ENCODE results near the gene GPBP1L1. TPM values are rescaled to one million over a fixed set of nuclear protein-coding genes. Genes with fewer than 3 reads are reported as not detected.

GPBP1L1 gene
- polyA plus RNA-seq, 1 donor (not counting 4 experiments of a cell fraction or from before 2014, with no cell fraction given) = 64.1 TPM

GRCh38 chr1:45674478-45674877 lies 11.9 kb downstream of the GPBP1L1 start:
- Histone ChIP-seq H3K27ac (ENCODE audit: control insufficient read depth, insufficient read depth, low read length) (peak overlapping the region; percentile 5), H4K20me1 (ENCODE audit: control insufficient read depth, extremely low read depth, insufficient read depth, low read length) (peaks cover 20% of the 10 kb centered on the region), H3K9me1 (ENCODE audit: control insufficient read depth, extremely low read depth, insufficient read depth, low read length) (peaks cover 2% of the 10 kb centered on the region), H3K27me3 (ENCODE audit: control insufficient read depth, extremely low read depth, insufficient read depth, low read length) (no peaks in the 10 kb centered on the region), H3K4me2 (ENCODE audit: control insufficient read depth, extremely low read depth, insufficient read depth, low read depth, low read length) (no peak overlapping the region), H2AFZ (ENCODE audit: control insufficient read depth, low read length) (no peak overlapping the region), H3K4me1 (ENCODE audit: control insufficient read depth, extremely low read depth, insufficient read depth, low read length) (peaks cover 9% of the 10 kb centered on the region), H3K4me3 (ENCODE audit: control insufficient read depth in 2 of 3, extremely low read depth in 1 of 3, insufficient read depth in 2 of 3, low read depth in 1 of 3, low read length in 3 of 3) (no peak overlapping the region), H3K9ac (ENCODE audit: control insufficient read depth, extremely low read depth, insufficient read depth, low read length) (no peak overlapping the region), H3K79me2 (ENCODE audit: control insufficient read depth, insufficient read depth, low read length) (peaks cover 95% of the 10 kb centered on the region), H3K36me3 (ENCODE audit: control insufficient read depth in 2 of 2, extremely low read depth in 1 of 2, insufficient read depth in 2 of 2, low read length in 2 of 2) (peaks cover 0 to 4% of the 10 kb centered on the region in 2 experiments), H3K9me3 (ENCODE audit: control insufficient read depth, low read depth, low read length) (no peaks in the 10 kb centered on the region)
- DNase-seq (ENCODE audit: low read depth, low spot score) (no peak), FAIRE-seq (no peak)
- TF ChIP-seq CTCF (optimal IDR thresholded peaks at IDR 0.05 in 1 of 3, IDR thresholded peaks at IDR 0.05 in 1 of 3, conservative IDR thresholded peaks at IDR 0.05 in 1 of 3; ENCODE audit: extremely low read depth in 1 of 3, insufficient read depth in 2 of 3, low read length in 3 of 3) (no peak), EZH2 (IDR thresholded peaks at IDR 0.05; ENCODE audit: low read length) (no peak)
- dilution Hi-C loops (cut with MboI; ENCODE audit: extremely low pct_ligation_motif_present, low sequenced_read_pairs) = no loop called here

- H3K9me1 ChIP-seq (ENCODE audit: control insufficient read depth, extremely low read depth, insufficient read depth, low read length) = no peaks in the 10 kb centered on the region
- H3K79me2 ChIP-seq (ENCODE audit: control insufficient read depth, insufficient read depth, low read length) = peaks cover 95% of the 10 kb centered on the region
- peaks cover 0 to 4% of the 10 kb centered on the region in 2 experiments for H3K36me3 ChIP-seq (ENCODE audit: control insufficient read depth in 2 of 2, extremely low read depth in 1 of 2, insufficient read depth in 2 of 2, low read length in 2 of 2)
- H3K27me3 ChIP-seq (ENCODE audit: control insufficient read depth, extremely low read depth, insufficient read depth, low read length) = no peaks in the 10 kb centered on the region
- no peak overlapping the region for H3K27ac ChIP-seq (ENCODE audit: control insufficient read depth, insufficient read depth, low read length)
- no peak overlapping the region for H3K9ac ChIP-seq (ENCODE audit: control insufficient read depth, extremely low read depth, insufficient read depth, low read length)
- no peak for DNase-seq (ENCODE audit: low read depth, low spot score)
- no peak overlapping the region for H3K4me3 ChIP-seq (ENCODE audit: control insufficient read depth in 2 of 3, extremely low read depth in 1 of 3, insufficient read depth in 2 of 3, low read depth in 1 of 3, low read length in 3 of 3)
- peaks cover 5% of the 10 kb centered on the region for H3K4me1 ChIP-seq (ENCODE audit: control insufficient read depth, extremely low read depth, insufficient read depth, low read length)
- peaks cover 16% of the 10 kb centered on the region for H4K20me1 ChIP-seq (ENCODE audit: control insufficient read depth, extremely low read depth, insufficient read depth, low read length)
- no peak for FAIRE-seq
- no peak overlapping the region for H3K4me2 ChIP-seq (ENCODE audit: control insufficient read depth, extremely low read depth, insufficient read depth, low read depth, low read length)
- TF ChIP-seq CTCF (optimal IDR thresholded peaks at IDR 0.05 in 1 of 3, IDR thresholded peaks at IDR 0.05 in 1 of 3, conservative IDR thresholded peaks at IDR 0.05 in 1 of 3; ENCODE audit: extremely low read depth in 1 of 3, insufficient read depth in 2 of 3, low read length in 3 of 3) (no peak), EZH2 (IDR thresholded peaks at IDR 0.05; ENCODE audit: low read length) (no peak)
- no peaks in the 10 kb centered on the region for H3K9me3 ChIP-seq (ENCODE audit: control insufficient read depth, low read depth, low read length)
- no peak overlapping the region for H2AFZ ChIP-seq (ENCODE audit: control insufficient read depth, low read length)
- dilution Hi-C loops (cut with MboI; ENCODE audit: extremely low pct_ligation_motif_present, low sequenced_read_pairs) = no loop called here
Measured at GRCh38 chr1:45673956-45674355, 12.4 kb downstream of the GPBP1L1 start.
